Pulmonary artery endothelial cell (primary cell): ENCODE results near the gene COPZ2. TPM values are rescaled to one million over a fixed set of nuclear protein-coding genes. Genes with fewer than 3 reads are reported as not detected.
"Not testable (repeated sequence)": the region's sequence is repeated elsewhere in the genome, so short reads cannot be mapped to it uniquely, and the experiment has no call there.

ENCODE experiments used
- DNase-seq: peaks from one replicate; pipeline ENCODE4 v3.0.0-alpha.2; 2011; ENCODE audit warnings: low read depth, low spot score
- total RNA-seq: library from RNA; depleted of rRNA; stranded (reverse); fragments of >200 nt; gene quantifications from 2 replicates; pipeline ENCODE4 v1.2.3, GENCODE V29; 2014

Gene COPZ2
- total RNA-seq = 6.3 and 7.4 TPM in 2 replicates

DNA sequence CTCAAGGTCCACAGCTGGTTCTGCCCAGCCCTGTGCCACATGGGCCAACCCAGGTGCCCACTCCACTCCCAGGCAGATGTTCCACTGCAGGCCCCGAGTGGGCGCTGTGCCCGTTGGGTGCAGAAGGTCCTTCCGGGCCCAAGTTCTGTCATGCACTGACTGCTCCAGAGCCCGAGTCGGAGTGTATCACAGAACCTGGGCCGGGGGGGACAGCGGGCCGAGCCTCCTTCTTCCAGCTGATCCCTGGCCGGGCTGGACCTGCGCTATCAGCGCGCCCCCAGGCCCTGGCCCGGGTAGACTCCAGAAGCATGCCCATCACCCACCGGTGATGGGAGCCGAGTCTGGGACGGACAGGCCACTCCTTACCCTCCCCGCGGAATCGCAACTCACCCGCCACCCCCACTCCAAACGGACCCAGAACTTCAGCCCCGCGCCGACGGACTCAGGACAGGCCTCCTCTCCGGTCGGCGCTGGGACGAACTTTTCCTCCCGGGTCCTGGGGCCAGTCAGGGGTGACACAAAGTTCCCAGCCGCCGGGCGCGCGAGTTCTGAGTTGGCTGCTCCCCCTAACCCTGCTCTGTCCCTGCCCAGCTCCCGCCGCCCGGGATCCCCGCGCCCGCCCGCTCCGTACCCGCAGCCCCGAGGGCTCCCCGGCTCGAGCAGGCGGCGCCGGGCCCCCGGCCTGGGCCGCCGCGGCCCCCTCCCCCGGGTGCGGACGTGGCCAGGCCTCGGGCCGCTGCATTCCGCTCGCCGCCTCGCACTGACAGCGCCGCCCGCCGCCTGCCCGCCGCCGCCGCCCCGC, at the start of gene COPZ2:
Gene COPZ2 (minus strand): TSS at position 762 of the 802 bp plus-strand sequence. CDS start 20 bp downstream, at position 742.
- no peak for DNase-seq

- DNase-seq = no peak
Observed at GRCh38 chr17:48084932-48085331, 47.3 kb upstream of the COPZ2 start.

DNA sequence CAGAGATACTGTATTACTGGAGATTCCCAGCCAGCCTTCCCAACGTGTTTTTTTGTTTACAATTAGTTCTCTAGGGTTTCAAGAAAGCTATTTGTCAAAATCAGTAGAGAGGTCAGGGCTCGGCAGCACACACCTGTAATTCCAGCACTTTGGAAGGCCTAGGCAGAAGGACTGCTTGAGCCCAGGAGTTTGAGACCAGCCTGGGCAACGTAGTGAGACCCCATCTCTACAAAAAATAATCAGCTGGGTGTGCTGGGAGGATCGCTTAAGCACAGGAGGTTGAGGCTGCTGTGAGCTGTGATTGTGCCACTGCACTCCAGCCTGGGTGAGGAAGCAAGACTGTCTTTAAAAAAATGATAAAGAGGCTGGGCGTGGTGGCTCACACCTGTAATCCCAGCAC, 44.3 kb upstream of the COPZ2 start:
- DNase-seq = no peak

GRCh38 chr17:48077152-48077551, 39.6 kb upstream of the COPZ2 start:
- DNase-seq = not testable (repeated sequence)

DNA sequence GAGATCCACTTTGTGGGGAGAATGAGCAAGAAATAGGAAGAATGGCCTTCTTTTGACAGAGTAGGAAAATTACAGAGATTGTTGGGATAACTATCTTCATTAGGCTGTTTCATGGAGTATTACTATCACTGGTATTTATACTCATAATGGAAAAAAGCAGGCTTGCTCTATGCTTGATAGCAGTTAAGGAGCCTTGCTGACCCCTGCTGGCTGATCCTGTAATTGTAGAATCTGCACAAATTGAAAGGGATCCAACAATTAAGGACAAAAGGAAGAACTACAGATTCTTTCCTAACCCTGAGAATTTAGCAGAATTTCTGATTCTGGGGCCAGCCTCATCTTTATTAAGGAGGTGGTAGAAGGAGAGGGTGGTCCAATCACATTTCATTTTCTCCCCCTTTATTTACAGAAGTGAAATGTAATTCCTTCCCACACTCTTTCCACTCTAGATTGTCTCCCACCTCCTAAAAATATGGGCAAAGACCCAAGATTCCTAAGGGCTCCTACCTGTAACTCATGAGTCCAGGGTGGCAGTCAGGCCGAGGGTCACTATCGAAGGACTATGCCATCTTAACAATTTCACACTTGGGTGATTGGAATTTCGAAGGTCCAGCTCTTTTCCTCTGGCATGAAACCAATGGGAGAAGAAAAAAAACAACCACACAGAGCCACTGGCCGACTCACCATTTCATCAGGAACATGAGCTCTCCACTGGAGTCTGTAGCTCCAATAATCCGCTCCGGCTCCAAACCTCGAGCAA, 36.9 kb upstream of the COPZ2 start:
- DNase-seq = peak; percentile 51

GRCh38 chr17:48073566-48074094, 36.0 kb upstream of the COPZ2 start:
- DNase-seq = not testable (repeated sequence)

- DNase-seq = not testable (repeated sequence)
Observed at GRCh38 chr17:48072811-48073210, 35.2 kb upstream of the COPZ2 start.

GRCh38 chr17:48071654-48072053, 34.1 kb upstream of the COPZ2 start:
- DNase-seq = no peak

GRCh38 chr17:48070195-48070594, 32.6 kb upstream of the COPZ2 start:
- DNase-seq = no peak

DNA sequence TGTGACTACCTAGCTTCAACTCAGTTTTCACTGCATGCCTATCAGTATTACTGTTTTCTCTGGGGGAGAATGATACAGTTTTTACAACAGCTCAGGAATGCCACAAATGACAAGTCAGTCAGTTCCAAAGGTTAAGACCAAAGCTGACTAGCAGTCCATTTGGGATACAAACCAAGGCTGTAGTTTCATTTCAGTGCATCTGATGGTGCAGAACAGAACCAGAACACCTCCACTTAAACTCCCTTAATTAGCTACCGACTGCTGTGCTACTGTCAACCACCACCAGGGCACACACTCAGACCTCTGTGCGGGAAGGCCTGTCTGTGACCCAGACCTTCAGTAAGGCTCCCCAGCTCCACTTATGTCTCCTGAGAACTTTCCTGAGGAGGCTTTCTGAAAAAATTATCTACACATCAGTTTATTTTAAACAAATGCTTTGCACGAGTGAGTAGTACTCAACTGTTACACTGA, 30.9 kb upstream of the COPZ2 start:
- no peak for DNase-seq

GRCh38 chr17:48067808-48068207, 30.2 kb upstream of the COPZ2 start:
- DNase-seq = not testable (repeated sequence)

DNA sequence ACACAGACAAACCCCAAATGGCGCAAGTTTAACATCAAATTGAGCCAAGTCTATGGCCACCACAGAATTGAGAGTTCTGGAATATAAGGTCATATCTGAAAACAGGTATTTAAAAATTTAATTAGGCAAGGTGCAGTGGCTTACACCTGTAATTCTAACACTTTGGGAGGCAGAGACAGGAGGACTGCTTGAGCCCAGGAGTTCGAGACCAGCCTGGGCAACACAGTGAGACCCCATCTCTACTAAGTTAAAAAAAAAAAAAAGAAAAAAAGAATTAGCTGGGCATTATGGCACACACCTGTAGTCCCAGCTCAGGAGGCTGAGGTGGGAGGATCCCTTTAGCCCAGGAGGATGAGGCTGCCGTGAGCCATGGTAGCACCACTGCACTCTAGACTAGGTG, 29.6 kb upstream of the COPZ2 start:
- DNase-seq = no peak

- no peak for DNase-seq
Observed at GRCh38 chr17:48066656-48067055, 29.1 kb upstream of the COPZ2 start.

- no peak for DNase-seq
Observed at GRCh38 chr17:48066192-48066591, 28.6 kb upstream of the COPZ2 start.

DNA sequence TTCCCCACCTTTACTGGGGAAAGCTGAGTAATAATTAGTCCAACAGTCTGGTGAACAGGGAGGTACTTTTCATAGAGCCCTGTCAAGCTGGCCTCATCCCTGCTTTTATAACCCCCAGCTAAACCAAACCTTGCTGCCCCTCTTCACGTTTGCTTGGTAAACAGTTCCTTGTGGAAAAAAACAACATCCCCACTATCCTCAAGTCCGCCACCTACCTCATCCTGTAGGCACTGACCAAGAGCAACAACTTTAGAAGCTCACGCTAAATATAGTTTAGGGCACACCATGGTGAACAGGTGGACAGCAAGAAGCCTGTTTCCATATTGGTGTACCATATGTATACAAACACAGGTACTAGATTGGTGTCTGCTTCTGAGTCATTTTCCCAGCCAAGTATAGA, 27.0 kb upstream of the COPZ2 start:
- DNase-seq = no peak

- DNase-seq = no peak
Observed at GRCh38 chr17:48062273-48062672, 24.7 kb upstream of the COPZ2 start.

- no peak for DNase-seq
Observed at GRCh38 chr17:48060249-48060648, 22.7 kb upstream of the COPZ2 start.

- DNase-seq = no peak
Observed at GRCh38 chr17:48059125-48059668, 21.6 kb upstream of the COPZ2 start.

DNA sequence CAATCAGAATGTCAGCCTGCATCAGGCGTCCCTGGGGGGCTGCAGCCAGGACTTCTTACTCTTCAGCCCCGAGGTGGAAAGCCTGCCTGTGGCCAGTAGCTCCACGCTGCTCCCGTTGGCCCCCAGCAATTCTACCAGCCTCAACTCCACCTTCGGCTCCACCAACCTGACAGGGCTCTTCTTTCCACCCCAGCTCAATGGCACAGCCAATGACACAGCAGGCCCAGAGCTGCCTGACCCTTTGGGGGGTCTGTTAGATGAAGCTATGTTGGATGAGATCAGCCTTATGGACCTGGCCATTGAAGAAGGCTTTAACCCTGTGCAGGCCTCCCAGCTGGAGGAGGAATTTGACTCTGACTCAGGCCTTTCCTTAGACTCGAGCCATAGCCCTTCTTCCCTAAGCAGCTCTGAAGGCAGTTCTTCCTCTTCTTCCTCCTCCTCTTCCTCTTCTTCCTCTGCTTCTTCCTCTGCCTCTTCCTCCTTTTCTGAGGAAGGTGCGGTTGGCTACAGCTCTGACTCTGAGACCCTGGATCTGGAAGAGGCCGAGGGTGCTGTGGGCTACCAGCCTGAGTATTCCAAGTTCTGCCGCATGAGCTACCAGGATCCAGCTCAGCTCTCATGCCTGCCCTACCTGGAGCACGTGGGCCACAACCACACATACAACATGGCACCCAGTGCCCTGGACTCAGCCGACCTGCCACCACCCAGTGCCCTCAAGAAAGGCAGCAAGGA, 21.0 kb upstream of the COPZ2 start:
- no peak for DNase-seq

DNA sequence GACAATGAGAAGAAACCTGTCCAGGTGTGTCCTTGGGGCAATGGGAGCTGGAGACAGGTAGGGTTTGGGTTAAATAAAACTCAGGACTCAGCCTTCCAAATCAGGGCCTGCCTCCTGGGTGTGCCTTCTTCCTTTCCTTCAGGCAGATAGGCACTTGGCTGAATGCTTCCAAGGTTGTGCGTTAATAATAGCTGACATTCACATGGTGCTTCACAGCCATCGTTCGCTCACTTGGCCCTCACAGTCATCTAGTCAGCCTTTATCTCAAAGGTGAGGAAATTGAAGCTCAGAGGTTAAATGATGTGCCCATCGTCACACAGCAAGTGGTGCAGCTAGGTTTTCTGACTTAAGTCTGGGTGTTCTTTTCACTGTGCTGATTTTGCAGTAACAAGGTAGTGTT, 20.0 kb upstream of the COPZ2 start:
- no peak for DNase-seq

DNA sequence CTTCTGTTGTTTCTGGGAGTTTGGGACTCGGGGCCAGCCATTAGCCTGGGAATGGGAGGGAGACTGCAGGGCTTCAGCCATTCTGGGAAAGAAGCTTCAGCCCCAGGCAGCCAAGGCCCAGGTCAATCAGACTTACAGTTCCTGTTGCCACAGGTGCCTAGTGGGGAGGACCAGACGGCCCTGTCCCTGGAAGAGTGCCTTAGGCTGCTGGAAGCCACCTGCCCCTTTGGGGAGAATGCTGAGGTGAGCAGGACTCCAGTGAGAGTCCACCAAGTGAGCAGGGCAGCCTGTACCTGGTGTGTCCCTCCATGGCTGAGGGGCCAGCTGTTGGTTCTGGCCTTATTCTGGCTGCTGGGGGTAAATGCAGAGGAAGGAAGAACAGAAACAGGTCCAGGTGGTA, 19.3 kb upstream of the COPZ2 start:
- DNase-seq = no peak
